Suprapubic skin (tissue), 4 donors: ENCODE measurements around the gene PIGZ. TPM values are rescaled to one million over a fixed set of nuclear protein-coding genes. Genes with fewer than 3 reads are reported as not detected.

Experiments
- DNase-seq, 2 donors: peaks; one replicate each; pipeline ENCODE4 v3.0.0-alpha.2; 2019; ENCODE audit warnings: low spot score in 2 of 2
- H3K27ac ChIP-seq: fragments of 200-600 bp; sonication (generic); one replicate; pipeline ENCODE4 v1.5.1; 2019
- H3K27me3 ChIP-seq: fragments of 200-600 bp; sonication (generic); one replicate; pipeline ENCODE4 v1.5.1; 2019
- H3K36me3 ChIP-seq: fragments of 200-600 bp; sonication (generic); one replicate; pipeline ENCODE4 v1.5.1; 2019
- H3K4me1 ChIP-seq: fragments of 200-600 bp; sonication (generic); one replicate; pipeline ENCODE4 v1.5.1; 2019
- H3K4me3 ChIP-seq: fragments of 200-600 bp; sonication (generic); one replicate; pipeline ENCODE4 v1.5.1; 2019; ENCODE audit warnings: mild to moderate bottlenecking
- H3K9me3 ChIP-seq: fragments of 200-600 bp; sonication (generic); one replicate; pipeline ENCODE4 v1.5.1; 2019
- EP300 ChIP-seq: sonication (generic); formaldehyde crosslinking; IDR thresholded peaks from one replicate; pipeline ENCODE4 v1.6.1; 2017; ENCODE audit warnings: antibody characterized with exemption
- POLR2A ChIP-seq, 2 donors: fragments of 450-650 bp; IDR thresholded peaks; one replicate each; pipeline ENCODE4 v1.6.1; 2017; ENCODE audit warnings: antibody characterized with exemption in 2 of 2, mild to moderate bottlenecking in 2 of 2, moderate library complexity in 2 of 2
- POLR2AphosphoS5 ChIP-seq, 3 donors: sonication (generic); formaldehyde crosslinking; IDR thresholded peaks; one replicate each; pipeline ENCODE4 v1.6.1; 2017; ENCODE audit warnings: antibody characterized with exemption in 3 of 3
- WGBS: methylation state at CpG from one replicate; pipeline ENCODE4 v1.1.5; 2018; 5-methylcytosine and 5-hydroxymethylcytosine counted together
- total RNA-seq, 4 donors: library from RNA; depleted of rRNA; stranded (reverse); fragments of >200 nt; gene quantifications; one replicate each; pipeline ENCODE4 v1.1.0, GENCODE V29; 2016
- TF ChIP-seq, protein P1 (sequence below), 2 donors: fragments of 200-600 bp in 1 of 2; fragments of 450-650 bp in 1 of 2; sonication (generic) in 1 of 2; IDR thresholded peaks; one replicate each; pipeline ENCODE4 v1.5.1; 2016 to 2019; ENCODE audit warnings: antibody characterized with exemption in 2 of 2, mild to moderate bottlenecking in 1 of 2, moderate library complexity in 1 of 2

The PIGZ gene
- total RNA-seq, 4 donors from 2014 or later = 11.0 to 17.4 (median 13.3) TPM

- H3K9me3 ChIP-seq = no peaks in the 10 kb centered on the region
- WGBS = 92% methylated on average over 7 of the region's 7 CpGs
- H3K4me3 ChIP-seq = no peak overlapping the region
- H3K27me3 ChIP-seq = no peaks in the 10 kb centered on the region
- peaks cover 38% of the 10 kb centered on the region for H3K36me3 ChIP-seq
- H3K27ac ChIP-seq = no peak overlapping the region
- TF ChIP-seq POLR2A (IDR thresholded peaks at IDR 0.05) = no peak
- no peak for TF ChIP-seq EP300
- TF ChIP-seq POLR2AphosphoS5 (IDR thresholded peaks at IDR 0.05) = no peak
- TF ChIP-seq, protein P1, sequence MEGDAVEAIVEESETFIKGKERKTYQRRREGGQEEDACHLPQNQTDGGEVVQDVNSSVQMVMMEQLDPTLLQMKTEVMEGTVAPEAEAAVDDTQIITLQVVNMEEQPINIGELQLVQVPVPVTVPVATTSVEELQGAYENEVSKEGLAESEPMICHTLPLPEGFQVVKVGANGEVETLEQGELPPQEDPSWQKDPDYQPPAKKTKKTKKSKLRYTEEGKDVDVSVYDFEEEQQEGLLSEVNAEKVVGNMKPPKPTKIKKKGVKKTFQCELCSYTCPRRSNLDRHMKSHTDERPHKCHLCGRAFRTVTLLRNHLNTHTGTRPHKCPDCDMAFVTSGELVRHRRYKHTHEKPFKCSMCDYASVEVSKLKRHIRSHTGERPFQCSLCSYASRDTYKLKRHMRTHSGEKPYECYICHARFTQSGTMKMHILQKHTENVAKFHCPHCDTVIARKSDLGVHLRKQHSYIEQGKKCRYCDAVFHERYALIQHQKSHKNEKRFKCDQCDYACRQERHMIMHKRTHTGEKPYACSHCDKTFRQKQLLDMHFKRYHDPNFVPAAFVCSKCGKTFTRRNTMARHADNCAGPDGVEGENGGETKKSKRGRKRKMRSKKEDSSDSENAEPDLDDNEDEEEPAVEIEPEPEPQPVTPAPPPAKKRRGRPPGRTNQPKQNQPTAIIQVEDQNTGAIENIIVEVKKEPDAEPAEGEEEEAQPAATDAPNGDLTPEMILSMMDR (IDR thresholded peaks at IDR 0.05) = no peak
- no peak for DNase-seq
- no peaks in the 10 kb centered on the region for H3K4me1 ChIP-seq
Measured at GRCh38 chr3:196927571-196928453, 40.8 kb downstream of the PIGZ start.

GRCh38 chr3:196920733-196921132 lies 47.9 kb downstream of the PIGZ start:
- Histone ChIP-seq H3K4me1 (no peaks in the 10 kb centered on the region), H3K4me3 (no peak overlapping the region), H3K9me3 (no peaks in the 10 kb centered on the region), H3K27me3 (no peaks in the 10 kb centered on the region), H3K36me3 (peaks cover 13% of the 10 kb centered on the region), H3K27ac (no peak overlapping the region)
- DNase-seq = no peak
- no peak for TF ChIP-seq EP300
- no peak for TF ChIP-seq POLR2A (IDR thresholded peaks at IDR 0.05)
- TF ChIP-seq, protein P1 (IDR thresholded peaks at IDR 0.05) = no peak
- no peak for TF ChIP-seq POLR2AphosphoS5 (IDR thresholded peaks at IDR 0.05)
- WGBS = 69% methylated on average over 2 of the region's 2 CpGs

- H3K27ac ChIP-seq = no peak overlapping the region
- no peak for DNase-seq
- H3K27me3 ChIP-seq = no peaks in the 10 kb centered on the region
- peaks cover 24% of the 10 kb centered on the region for H3K36me3 ChIP-seq
- no peaks in the 10 kb centered on the region for H3K4me1 ChIP-seq
- 86% methylated on average over 2 of the region's 2 CpGs for WGBS
- TF ChIP-seq, protein P1 (IDR thresholded peaks at IDR 0.05) = no peak
- TF ChIP-seq POLR2A (IDR thresholded peaks at IDR 0.05) (no peak), POLR2AphosphoS5 (IDR thresholded peaks at IDR 0.05) (no peak), EP300 (no peak)
- no peaks in the 10 kb centered on the region for H3K9me3 ChIP-seq
- no peak overlapping the region for H3K4me3 ChIP-seq
Measured at GRCh38 chr3:196918968-196919367, 49.7 kb downstream of the PIGZ start.

DNA sequence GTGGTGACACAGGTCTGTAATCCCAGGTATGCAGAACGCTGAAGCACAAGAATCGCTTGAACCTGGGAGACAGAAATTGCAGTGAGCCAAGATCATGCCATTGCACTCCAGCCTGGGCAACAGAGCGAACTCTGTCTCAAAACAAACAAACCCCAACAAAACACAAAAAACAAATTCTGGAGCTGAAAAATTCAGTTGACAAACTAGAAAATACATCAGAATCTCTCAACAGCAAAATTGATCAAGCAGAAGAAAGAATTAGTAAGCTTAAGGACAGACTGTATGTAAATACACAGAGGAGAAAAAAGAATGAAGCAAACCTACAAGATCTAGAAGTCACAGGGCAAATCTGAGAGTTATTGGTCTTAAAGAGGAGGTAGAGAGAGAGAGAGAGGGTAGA lies 51.6 kb downstream of the PIGZ start:
- H3K27ac ChIP-seq = no peak overlapping the region
- no peak overlapping the region for H3K4me3 ChIP-seq
- H3K36me3 ChIP-seq = peaks cover 17% of the 10 kb centered on the region
- H3K27me3 ChIP-seq = no peaks in the 10 kb centered on the region
- H3K4me1 ChIP-seq = no peaks in the 10 kb centered on the region
- WGBS = 99% methylated on average over 3 of the region's 3 CpGs
- no peaks in the 10 kb centered on the region for H3K9me3 ChIP-seq
- TF ChIP-seq POLR2A (IDR thresholded peaks at IDR 0.05) (no peak), EP300 (no peak), POLR2AphosphoS5 (IDR thresholded peaks at IDR 0.05) (no peak)
- TF ChIP-seq, protein P1 (IDR thresholded peaks at IDR 0.05) = no peak
- DNase-seq = no peak

DNA sequence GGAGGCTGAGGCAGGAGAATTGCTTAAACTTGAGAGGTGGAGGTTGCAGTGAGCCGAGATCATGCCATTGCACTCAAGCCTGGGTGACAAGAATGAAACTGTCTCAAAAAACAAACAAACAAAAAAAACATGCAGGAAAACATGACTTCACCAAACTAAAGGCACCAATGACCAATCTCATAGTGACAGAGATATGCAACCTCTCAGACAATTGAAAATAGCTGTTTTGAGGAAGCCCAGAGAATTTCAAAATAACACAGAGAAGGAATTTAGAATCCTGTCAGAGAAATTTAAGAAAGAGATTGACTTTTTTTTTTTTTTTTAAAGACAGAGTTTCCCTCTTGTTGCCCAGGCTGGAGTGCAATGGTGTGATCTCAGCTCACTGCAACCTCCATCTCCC lies 52.4 kb downstream of the PIGZ start:
- TF ChIP-seq POLR2A (IDR thresholded peaks at IDR 0.05) (no peak), EP300 (no peak), POLR2AphosphoS5 (IDR thresholded peaks at IDR 0.05) (no peak)
- TF ChIP-seq, protein P1 (IDR thresholded peaks at IDR 0.05) = no peak
- no peak for DNase-seq
- Histone ChIP-seq H3K4me1 (no peaks in the 10 kb centered on the region), H3K4me3 (no peak overlapping the region), H3K36me3 (peaks cover 17% of the 10 kb centered on the region), H3K27ac (no peak overlapping the region), H3K27me3 (no peaks in the 10 kb centered on the region), H3K9me3 (no peaks in the 10 kb centered on the region)
- WGBS = 96% methylated on average over 1 of the region's 1 CpG
